HG02852 (cell line): Measurements from ENCODE around the gene RAB22A.
"Not testable (repeated sequence)": the region's sequence is repeated elsewhere in the genome, so short reads cannot be mapped to it uniquely, and the experiment has no call there.

Source experiments
- ATAC-seq: cut with Tn5 transposase; IDR thresholded peaks from one replicate; pipeline ENCODE4 v1.9.1; 2021; ENCODE audit warnings: mild to moderate bottlenecking, moderate library complexity; ENCODE audit not compliant: unreplicated experiment

Gene RAB22A

DNA sequence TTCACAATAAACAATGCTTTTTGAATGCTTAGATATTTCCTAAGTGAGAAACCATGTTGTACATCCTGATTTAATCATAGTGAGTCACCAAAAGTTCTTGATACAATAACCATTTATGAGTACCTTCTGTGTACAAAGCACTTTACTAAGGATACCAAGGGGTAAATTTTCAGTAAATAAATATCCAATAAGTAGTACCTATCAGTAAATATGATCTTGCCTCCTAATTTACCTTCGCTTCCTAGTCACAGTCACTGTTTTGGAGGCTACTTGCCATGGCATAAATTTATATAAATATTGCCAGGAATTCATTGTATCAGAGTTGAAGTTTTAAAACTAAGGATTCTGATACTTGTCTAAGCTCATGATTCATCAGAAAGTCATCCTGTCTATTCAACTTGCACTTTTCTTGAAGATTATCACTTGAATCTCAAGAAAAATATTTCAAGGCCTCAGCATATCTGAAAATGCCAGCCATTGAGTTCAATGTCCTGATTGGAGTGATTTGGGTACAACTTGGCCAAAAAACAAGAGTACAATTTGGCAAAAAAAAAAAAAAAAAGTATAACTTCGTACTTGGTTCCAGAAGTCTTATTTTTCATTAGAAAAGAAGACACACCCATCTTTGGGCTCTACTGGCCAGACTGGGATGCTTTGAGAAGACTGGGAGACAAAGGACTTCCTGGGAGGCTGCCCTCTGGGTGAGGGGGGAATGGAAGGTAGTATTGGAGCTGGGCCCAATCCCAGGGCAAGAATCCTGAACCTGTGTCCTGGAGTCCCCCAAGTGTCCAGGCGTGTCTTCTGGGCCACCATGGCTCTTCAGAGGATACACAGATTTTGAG, 32.8 kb downstream of the RAB22A start:
- no peak for ATAC-seq

DNA sequence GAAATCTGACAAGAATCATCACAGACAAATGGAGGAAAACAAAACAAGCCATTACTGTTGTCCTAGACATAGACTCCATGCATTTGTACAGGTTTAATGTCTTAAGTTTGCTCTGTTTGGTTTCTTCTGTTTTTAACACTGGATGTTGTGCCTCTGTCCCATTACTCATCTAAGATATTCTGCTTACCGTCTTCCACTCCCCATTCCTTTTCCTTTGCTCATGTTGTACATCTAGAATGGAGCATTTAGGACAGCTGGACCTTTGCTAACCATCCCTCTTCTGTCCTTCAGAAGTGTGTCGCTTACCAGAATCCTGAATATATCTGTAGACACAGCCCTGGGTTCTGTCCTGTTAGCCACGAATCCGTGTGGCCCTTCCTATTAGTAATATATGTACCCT, 35.2 kb downstream of the RAB22A start:
- no peak for ATAC-seq

DNA sequence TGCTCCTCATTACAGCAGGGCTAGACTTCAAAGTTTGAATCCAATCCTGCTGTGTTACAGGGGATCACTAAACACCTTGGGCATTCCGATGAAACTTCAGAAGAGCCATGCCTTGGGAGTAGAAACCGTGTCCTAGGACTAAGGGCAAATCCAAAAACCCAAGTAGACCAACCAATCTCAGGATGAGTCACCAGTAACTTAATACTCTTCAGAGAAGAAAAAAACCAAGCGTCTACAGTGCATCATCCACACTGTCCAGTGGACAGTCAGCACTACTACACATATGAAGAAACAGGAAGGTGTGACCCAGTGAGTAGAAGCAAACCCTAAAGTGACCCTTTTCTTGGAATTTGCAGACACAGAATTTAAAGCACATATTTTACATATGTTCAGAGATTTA, 40.1 kb downstream of the RAB22A start:
- ATAC-seq, result no peak

DNA sequence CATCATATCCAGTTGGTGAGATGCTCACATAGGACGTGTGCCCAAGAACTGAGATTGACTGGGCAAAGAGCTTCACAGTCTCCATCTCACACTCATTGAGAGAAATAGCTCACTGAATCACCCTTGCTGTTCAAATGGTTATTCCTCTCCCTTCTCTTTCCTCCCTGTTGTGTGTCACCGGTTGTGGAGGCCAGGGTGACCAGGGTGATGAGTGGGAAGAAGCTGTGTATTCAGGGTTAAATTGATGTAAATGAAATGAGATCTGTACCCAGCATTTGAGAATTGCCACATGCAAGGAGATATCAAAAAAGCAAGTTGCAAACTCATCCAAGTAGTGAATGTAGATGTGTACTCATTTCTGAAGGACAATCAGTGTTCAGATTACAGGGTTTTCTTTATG, 43.0 kb downstream of the RAB22A start:
- no peak for ATAC-seq

DNA sequence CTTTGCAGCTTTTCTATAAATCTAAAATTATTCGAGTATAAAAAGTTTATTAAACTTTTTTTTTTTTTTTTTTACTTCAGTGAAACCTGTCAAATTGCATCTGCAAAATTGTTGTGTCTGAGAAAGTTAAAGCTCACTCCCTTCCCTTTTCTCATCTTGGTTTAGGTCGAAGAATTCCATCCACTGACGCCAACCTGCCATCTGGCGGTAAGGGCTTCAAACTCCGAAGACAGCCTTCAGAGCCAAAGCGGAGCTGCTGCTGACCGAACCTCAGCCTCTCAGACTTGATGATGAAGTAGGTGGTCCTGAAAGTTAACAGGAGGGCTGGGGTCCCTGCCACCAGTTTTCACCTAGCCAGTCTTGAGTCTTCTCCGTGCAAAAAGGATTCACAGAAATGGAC, 49.9 kb downstream of the RAB22A start:
- ATAC-seq, result no peak

DNA sequence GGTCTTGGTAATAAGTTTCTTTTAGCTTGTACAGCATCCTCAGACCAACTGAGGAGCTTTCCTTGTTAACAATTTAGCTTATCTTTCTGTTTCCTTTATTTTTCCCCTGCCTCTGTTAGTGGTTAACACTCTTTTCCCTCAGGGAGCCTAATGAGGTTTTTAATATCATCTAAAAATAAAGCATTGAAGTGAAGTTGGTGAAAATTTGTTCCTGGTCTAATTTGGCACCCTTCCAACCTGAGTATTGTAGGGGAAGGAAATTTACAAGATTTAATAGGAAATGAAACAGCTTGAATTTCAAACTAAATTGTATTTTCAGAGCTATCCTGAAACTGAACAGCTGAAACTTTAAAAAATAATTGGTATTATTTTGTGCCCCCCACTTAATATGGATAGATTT, 51.4 kb downstream of the RAB22A start:
- ATAC-seq, result no peak

DNA sequence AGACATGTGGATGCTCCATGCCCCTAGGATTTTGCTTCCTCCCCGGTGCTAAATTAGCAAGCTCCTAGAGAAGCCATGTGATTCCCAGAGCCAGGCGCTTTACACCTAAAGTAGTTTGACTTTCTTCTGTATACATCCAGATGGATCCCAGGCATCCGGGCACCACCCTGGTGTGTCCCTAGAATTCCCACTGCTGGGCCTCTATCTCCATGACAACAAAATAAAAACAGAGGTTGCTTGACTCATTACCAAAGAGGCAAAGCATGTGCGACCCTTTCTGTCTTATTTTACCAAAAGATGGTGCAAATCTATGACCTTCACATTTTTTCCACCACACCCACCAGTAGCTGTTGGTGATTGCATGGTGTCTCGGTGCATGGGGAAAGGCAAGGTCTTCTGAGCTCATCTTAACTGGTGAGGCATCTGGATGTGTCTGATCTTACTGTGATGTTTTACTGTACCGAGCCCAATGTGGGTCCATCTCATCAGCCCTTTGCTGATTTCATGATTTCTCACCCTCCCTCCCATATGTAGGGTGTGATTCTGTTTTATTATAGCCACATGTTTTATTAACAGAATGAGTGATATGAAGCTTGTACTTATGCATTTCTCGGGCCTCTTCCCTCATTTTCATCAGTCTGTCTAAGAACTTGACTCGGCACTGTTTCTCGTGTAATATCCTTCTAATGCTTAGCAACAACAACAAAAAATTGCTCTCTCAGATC, 52.1 kb downstream of the RAB22A start:
- no peak for ATAC-seq

DNA sequence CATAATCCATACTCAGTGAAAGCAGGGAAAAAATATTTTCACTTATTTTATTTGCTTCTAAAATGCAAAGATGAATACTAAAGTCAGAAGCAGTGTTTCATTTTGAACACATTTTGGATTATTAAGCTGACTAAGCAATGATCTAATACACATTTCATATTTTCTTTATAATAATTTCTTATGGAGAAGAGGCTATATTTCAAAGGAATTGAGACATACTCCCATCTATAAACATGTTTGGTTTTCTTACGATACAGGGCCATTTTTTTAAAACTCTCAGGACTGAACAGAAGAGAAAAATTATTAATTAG, 52.6 kb downstream of the RAB22A start:
- no peak for ATAC-seq

DNA sequence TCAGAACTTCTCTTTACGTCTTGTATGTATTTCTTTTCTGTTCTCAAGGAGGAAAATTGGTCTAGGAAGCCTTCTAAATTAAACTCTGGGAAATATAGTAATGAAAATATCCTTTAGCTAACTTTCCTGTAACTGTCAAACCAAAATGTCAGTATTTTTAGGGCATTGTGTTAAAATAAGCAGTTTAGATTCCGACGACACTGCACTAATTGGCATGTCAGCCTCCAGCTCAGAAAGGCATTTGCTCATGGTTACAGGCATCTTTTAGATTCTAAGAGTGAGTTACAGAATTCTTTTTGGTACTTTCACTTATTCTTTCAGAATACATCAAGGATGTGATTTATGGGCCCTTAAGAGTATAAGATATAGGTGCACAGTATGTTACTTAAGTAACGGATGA, 53.5 kb downstream of the RAB22A start:
- no peak for ATAC-seq

DNA sequence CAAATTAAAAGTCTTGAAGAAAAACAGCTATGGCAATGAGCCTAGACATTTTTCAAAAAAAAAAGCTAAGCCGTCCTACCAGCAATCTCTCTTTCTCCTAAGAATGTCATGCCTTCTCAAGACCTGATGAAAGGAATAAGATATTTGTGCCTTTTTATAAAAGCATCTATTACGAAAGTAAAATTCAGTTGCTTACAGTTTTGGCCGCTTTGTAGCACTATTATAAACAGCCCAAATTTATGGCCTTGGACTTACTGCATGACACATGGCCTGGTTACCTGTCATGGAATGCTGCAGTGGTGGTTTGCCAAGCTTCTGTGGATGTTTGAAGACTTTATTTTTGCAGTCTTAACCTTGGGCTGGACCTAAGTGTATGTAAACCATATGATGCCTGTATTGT, 57.4 kb downstream of the RAB22A start:
- no peak for ATAC-seq

DNA sequence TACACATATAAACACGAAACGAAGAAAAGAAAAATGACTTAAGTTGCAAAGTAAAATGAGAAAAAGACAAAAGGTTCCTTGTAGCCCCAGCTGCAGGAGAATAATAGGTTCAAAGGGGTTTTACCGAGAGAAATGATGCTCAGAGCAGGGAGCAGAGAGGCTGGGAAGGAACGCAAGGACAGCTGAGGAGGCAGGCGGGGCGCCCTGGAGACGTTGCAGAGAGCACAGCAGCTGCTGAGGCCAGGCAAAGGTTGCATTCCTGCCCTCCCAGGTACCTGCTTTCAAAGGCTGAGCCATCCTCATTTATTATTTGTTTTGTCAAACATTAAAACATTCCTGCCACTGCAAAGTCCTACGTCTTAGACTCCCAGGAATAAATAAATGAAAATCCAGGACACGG, 63.3 kb downstream of the RAB22A start:
- no peak for ATAC-seq

DNA sequence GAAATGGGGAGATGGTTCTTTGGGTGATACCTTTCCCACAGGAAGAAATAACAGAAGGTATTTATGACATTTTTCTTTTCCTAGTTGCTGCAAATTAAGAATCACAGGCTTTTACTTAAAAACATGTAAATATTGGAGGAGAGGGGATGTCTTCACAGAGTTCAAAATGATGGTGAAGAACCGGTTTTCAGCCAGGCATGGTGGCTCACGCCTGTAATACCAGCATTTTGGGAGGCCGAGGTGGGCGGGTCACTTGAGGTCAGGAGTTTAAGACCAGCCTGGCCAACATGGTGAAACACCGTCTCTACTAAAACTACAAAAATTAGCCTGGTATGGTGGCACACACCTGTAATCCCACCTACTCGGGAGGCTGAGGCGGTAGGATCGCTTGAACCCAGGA, 63.8 kb downstream of the RAB22A start:
- not testable (repeated sequence) for ATAC-seq

DNA sequence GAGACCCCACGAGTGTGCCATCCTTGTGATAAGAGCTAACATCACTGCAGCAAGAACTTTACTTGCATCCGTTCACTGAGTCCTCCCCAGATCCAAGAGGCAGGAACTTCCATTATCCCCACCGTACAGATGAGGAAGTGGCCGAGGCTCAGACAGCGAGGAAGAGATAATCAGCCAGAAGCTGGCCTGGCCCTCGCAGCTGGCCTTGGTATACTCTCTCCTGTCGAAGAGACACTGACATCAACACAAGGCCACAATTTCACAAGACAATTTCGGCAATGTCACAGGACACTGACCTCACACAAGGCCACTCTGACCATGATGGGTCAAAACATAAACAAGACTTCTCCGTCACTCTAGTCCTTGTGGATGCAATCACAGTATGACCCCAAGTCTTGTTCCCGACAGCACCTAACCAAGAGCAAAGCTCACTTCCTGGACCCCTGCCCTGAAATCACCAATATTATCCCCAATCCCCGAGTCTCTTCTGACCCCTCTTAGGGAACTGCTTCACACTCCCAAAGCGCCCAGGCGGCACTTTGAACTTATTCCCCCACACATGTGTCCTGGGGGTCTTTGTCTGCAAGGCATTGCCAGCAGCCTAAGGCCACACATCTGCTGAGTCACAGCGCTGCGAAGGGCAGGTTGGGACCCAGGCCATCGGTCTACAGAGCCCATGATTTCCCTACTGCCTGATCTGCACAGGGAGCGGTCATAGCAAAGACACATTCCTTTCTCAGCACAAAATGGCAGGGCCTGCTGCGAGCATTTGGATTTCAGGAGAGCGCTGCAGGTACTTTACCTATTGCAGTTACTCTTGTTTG, 64.7 kb downstream of the RAB22A start:
- ATAC-seq, result no peak

DNA sequence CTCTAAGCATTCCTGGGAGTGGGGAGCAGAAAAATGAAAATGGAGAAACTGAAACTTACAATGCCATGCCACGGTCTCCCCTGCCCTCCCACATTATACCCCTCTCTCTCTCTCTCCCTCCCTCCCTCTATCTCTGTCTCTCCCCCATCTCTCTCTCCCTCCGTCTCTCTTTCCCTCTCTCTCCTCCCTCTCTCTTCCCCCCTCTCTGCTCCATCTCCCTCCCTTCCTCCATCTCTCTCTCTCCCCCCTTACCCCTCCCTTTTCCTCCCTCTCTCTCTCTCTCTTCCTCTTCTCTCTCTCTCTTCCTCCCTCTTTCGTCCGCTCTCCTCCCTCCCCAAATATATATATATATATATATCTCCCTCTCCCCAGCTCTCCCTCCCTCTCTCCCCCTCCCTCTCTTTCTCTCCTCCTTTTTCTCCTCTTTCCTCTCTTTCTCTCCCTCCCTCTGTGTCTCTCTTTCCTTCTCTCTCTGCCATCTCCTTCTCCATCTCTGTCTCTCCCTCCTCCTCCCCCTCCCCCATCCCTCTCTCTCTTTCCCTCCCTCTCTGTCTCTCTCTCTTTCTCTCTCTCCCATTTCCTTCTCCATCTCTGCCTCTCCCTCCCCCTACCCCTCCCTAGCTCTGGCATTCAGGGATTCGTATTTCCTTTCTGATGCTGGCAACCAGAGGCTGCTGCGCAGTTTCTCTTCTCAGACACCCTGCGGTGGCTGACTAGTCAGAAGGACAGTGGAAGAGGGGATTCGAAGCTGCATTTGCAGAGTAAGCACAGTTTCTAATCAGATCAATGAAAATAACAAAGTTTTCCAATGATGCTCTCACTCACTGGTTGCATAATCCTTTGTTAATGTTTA, 65.6 kb downstream of the RAB22A start:
- ATAC-seq, result no peak

DNA sequence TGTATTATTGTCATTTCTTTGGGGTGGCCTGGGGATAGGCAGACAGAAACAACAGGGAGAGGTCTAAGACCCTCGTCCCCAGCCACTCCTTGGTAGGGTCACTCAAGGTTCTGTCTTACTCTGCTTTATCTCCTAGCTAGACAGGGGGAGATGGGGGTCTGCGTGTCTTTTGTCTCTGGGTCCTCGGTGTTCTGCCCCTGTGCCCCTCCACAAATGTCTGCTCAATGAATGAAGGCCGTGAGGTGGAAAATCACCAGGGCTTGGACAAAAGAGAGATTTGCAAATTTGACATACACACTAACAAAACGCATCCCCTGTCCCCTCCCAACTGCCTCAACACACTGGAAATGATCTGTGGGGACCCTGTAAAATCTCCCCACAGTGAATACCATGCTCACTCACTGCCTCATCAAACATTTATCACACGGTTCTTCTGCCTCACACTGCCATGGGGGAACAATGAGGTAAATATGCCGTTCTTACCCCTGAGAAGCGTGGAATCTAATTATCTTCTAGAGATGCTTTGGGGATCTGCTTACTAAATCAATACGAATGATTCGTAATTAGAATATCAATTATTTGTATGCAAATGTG, 66.3 kb downstream of the RAB22A start:
- no peak for ATAC-seq

DNA sequence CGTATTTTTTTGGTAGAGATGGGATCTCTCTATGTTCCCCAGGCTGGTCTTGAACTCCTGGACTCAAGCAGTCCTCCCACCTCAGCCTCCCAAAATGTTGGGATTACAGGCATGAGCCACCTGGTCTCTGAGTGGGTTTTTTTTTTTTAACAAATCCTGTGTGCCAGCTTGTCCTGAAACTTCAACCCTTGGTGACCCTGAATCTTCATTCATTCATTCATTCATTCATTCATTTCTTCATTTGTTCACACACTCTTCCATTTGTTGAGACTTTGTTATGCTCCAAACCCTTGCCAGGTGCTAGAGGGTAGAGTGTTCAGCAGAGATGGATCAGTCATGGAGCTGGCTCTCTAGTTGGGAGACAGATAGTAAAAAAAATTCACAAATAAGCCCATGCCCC, 67.5 kb downstream of the RAB22A start:
- no peak for ATAC-seq

DNA sequence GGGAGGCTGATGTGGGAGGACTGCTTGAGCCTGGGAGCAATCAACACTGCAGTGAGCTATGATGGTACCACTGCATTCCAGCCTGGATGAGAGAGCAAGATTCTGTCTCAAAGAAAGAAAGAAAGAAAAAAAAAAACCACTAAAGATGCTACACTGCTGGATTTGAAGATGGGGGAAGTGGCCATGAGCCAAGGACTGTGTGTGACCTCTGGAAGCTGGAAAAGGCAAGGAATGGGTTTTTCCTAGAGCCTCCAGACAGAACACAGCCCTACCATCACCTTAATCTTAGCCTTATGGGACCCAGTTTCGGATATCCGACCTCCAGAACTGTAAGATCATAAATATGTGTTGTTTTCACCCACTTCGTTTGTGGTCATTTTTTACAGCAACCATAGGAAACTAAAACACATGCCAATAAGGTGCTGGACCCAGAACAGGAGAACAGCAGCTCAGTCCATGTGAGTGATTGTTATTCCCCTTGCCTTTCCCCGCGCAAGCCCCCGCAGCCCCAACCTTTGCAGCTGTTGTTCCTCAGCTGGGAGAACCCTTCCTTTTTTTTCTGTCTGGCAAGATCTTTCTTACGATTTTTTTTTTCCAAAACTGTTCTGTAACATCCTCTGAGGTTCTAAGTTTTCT, 68.4 kb downstream of the RAB22A start:
- ATAC-seq, result no peak

DNA sequence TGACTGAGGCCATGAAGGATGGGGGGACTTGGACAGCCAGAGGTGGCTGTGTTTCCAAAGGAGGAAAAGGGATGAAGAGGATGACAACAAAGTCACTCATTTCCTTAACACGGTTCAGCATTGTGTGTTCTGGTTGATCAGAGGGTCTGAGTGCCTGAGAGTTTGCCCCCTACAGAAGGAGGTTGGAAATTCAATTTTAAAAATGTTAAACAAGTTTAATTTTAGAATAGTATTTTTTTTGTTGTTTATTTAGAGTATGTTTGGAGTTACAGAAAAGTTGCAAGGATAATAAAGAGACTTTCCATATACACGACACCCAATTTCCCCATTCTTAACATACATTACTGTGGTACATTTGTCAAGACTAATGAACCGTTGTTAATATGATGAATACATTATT, 69.2 kb downstream of the RAB22A start:
- no peak for ATAC-seq

DNA sequence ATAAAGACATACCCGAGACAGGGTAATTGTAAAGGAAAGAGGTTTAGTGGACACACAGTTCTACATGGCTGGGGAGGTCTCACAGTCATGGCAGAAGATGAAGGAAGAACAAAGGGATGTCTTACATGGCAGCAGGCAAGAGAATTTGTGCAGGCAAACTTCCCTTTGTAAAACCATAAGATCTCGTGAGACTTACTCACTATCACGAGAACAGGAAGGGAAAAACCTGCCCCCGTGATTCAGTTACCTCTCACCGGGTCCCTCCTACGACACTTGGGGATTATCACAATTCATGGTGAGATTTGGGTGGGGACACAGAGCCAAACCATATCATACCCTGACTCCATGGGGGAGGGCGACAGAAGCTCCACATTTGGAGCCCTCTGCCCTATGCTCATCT, 72.1 kb downstream of the RAB22A start:
- ATAC-seq, result no peak

DNA sequence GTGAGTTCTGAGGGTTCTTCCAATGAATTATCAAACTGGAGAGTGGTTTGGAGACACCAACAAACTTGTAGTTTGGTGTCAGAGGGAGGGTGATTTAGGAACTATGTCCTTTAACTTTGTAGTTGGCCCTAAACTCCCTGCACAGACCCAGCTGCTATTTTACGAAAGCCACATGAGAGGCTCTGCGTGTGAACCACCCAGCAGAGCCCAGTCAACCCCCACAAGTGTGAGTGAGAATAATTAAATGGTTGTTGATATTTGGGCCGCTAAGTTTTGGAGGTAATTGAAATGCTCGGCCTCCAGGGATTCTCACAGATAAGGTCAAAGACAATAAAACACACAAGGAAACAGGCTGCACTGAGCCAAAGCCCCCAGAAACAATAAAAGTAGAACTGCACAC, 72.6 kb downstream of the RAB22A start:
- ATAC-seq, result no peak
